Measurements from ENCODE around the gene DNPEP. TPM values are rescaled to one million over a fixed set of nuclear protein-coding genes. Genes with fewer than 3 reads are reported as not detected.

The DNPEP gene
- total RNA-seq, 4 donors from 2014 or later = 35.9 to 49.5 (median 41.6) TPM

DNA sequence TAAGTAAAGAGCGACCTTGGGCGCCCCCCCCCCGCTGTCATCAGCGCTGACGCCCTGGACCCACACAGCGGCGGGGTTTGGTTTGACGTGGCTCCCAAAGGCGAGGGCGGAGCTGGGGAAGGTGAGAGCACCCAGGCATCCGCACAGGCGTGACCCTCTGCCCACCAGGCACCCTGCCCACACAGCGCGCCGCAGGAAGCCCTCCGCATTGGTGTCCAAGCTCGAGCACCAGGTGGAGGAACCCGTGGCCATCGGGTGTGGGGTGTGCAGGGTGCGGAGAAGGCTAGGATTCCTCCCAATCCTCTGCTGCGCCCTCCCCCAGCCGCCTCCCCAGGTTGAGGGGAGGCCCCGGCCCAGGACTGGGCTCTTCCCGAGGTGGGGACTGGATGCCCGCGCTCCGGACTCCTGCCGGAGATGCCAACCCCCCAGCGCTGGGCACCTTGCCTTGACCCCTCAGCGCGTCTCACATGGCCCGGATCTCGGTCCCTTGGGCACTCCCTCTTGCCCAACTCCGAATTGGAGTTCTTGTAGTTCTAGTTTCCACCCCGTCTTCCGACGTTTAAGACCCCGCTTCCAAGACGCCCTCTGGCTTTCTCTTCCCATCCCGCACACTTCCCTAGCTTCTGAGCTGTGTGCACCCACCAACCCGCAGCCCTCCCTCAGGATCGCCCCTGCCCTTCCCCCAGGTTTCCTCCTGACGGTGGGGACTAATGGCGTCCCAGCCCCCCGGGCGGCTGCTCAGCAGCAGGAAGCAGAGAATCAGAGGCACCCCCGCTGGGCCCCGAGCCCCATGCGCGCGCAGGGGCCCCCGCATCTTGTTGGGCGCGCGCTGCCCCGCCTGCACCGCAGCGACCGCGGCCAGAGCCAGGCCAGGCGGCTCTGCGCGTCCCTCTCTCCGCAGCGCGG, 29.3 kb downstream of the DNPEP start:
- Histone ChIP-seq H3K4me1 (peaks cover 6 to 11% of the 10 kb centered on the region in 2 donors), H3K4me3 (replicated peaks in 1 of 3) (no peak overlapping the region), H3K9me3 (no peaks in the 10 kb centered on the region), H3K27ac (no peak overlapping the region), H3K27me3 (peaks cover 15% of the 10 kb centered on the region), H3K36me3 (no peaks in the 10 kb centered on the region)
- no peak for TF ChIP-seq POLR2A (IDR thresholded peaks at IDR 0.05)
- TF ChIP-seq CTCF (IDR thresholded peaks at IDR 0.05) = no peak
- DNase-seq = no peak
- intact Hi-C loops (cut with DNase I) = no loop called here
- WGBS, 2 donors = 3 to 4% methylated on average over 45 to 49 of the region's 66 CpGs

DNA sequence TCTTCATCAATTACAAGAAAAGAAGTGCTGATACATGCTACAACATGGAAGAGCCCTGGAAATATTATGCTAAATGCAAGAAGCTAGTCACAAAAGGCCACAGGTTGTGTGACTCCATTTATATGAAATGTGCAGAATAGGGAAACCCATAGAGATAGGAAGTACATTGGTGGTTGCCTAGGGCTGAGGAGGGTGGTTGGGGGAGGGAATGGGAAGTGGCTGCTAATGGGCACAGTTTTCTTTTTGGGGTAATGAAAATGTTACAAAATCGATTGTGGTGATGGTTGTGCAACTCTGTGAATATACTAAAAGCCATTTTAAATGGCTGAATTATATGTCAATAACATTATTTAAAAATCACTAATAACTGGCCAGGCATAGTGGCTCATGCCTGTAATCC, 30.9 kb downstream of the DNPEP start:
- intact Hi-C loops (cut with DNase I) = no loop called here
- DNase-seq = no peak
- H3K27me3 ChIP-seq = peaks cover 15% of the 10 kb centered on the region

DNA sequence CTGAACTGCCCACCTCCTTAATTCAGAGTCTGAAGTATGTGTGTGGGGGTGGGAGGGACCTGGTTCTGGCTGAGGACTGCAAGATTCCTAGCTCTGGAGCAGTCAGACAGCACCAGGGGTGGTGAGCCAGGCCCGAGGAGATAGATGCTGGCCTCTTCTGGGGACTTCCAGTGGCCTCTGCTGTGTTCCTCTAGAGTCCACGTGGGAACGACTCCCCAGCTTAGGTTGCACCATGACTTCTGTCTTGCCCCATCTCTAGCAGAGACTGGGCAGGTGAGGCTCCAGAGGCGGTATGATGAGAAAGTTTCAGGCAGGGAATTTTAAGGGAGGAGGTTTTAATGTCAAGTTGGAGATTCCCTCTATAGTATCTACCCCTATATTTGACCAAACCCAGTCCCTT, 33.1 kb downstream of the DNPEP start:
- Histone ChIP-seq H3K36me3 (no peaks in the 10 kb centered on the region), H3K27ac (no peak overlapping the region), H3K4me1 (peaks cover 6 to 11% of the 10 kb centered on the region in 2 donors), H3K27me3 (peaks cover 15% of the 10 kb centered on the region), H3K4me3 (replicated peaks in 1 of 3) (no peak overlapping the region), H3K9me3 (no peaks in the 10 kb centered on the region)
- WGBS, 2 donors = 63 to 67% methylated on average over 4 of the region's 4 CpGs
- TF ChIP-seq POLR2A (IDR thresholded peaks at IDR 0.05) (no peak), CTCF (IDR thresholded peaks at IDR 0.05) (no peak)
- no peak for DNase-seq
- intact Hi-C loops (cut with DNase I) = no loop called here

More for the DNA sequence above, 30.9 kb downstream of the DNPEP start:
- Histone ChIP-seq H3K27ac (no peak overlapping the region), H3K36me3 (no peaks in the 10 kb centered on the region), H3K9me3 (no peaks in the 10 kb centered on the region), H3K4me3 (replicated peaks in 1 of 3) (no peak overlapping the region), H3K4me1 (peaks cover 6 to 11% of the 10 kb centered on the region in 2 donors)
- TF ChIP-seq CTCF (IDR thresholded peaks at IDR 0.05) (no peak), POLR2A (IDR thresholded peaks at IDR 0.05) (no peak)
- WGBS, 2 donors = 61 to 78% methylated on average over 1 of the region's 1 CpG

DNA sequence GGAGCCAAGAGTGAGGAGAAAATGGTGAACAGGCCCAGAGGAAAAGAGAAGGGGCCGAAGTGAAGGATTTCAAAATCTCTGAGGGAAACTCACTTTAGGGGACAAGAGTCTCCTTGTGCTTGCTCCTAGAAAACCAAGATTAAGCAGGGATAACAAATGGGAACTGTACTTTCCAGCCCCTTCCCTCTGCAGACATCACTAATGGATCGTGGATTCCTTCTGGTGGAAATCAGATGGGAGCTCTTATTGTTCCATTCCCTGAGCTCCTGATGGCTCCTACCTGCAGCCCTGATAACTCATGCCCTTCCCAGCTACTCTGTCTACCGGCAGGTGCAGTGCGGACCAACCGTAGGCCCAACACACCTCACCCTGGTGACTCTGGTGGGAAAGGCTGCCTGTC, 34.6 kb downstream of the DNPEP start:
- intact Hi-C loops (cut with DNase I) = no loop called here
- Histone ChIP-seq H3K9me3 (no peaks in the 10 kb centered on the region), H3K27ac (no peak overlapping the region), H3K4me1 (peaks cover 2 to 3% of the 10 kb centered on the region in 2 donors), H3K27me3 (peaks cover 7% of the 10 kb centered on the region), H3K4me3 (replicated peaks in 1 of 3) (no peak overlapping the region), H3K36me3 (no peaks in the 10 kb centered on the region)
- TF ChIP-seq CTCF (IDR thresholded peaks at IDR 0.05) = no peak
- TF ChIP-seq POLR2A (IDR thresholded peaks at IDR 0.05) = no peak
- 76 to 84% methylated on average over 3 to 5 of the region's 5 CpGs for WGBS, 2 donors
- DNase-seq = no peak

DNA sequence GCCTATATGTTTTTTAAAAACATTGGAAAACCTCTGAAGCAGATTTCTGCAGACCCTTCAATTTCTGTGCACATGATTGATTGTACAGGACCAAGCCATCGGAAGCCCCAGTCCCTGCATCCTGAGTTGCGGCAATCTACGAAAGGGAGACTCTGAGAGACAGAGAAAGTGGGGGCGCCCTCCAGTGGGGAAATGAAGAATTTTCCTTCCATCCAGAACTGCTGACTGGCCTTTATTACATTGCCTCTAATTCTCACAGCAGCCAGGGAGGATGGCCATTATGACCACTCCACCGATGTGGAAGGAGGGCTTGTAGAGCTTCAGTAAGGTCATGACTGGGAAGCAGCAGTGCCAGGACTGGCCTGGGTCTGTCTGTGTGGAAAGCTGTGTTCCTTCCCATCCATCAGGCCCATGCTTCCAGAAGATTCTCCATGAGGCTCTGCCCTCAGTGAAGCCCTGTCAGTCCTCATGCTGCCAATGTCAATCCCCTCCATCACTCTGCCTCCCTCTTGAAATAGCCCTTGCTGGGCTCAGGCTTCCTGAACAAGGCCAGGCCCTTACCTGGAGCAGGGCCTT, 35.2 kb downstream of the DNPEP start:
- 10 to 14% methylated on average over 5 of the region's 5 CpGs for WGBS, 2 donors
- intact Hi-C loops (cut with DNase I) = no loop called here
- no peaks in the 10 kb centered on the region for H3K36me3 ChIP-seq
- no peak overlapping the region for H3K27ac ChIP-seq
- no peaks in the 10 kb centered on the region for H3K9me3 ChIP-seq
- no peaks in the 10 kb centered on the region for H3K4me1 ChIP-seq
- DNase-seq = peak; percentile 29 to 45
- TF ChIP-seq POLR2A (IDR thresholded peaks at IDR 0.05) (no peak), CTCF (IDR thresholded peaks at IDR 0.05) (peak in 3 of 6 experiments; percentile 18 to 46 (median 23))
- H3K4me3 ChIP-seq (replicated peaks in 1 of 3) = no peak overlapping the region
- H3K27me3 ChIP-seq = peaks cover 1% of the 10 kb centered on the region

Data from thyroid gland (tissue), 4 donors.